ENCODE measurements around the gene DNAJC12.
"Not testable (repeated sequence)": the region's sequence is repeated elsewhere in the genome, so short reads cannot be mapped to it uniquely, and the experiment has no call there.

DNAJC12 gene

GRCh38 chr10:67779465-67780203 is 58.4 kb downstream of the DNAJC12 start:
- in situ Hi-C loops (cut with HindIII; ENCODE audit: low pct_ligation_motif_present, low pct_unique_long_range_greater_than_20kb, low sequenced_read_pairs) = loop anchor here (25.0 kb wide), 1 partner anchor 117 kb away; no protein-coding TSS in a partner anchor
- DNase-seq = peak; percentile 77

- no peak for DNase-seq
- in situ Hi-C loops (cut with HindIII; ENCODE audit: low pct_ligation_motif_present, low pct_unique_long_range_greater_than_20kb, low sequenced_read_pairs) = loop anchor here (25.0 kb wide), 1 partner anchor 114 kb away; no protein-coding TSS in a partner anchor
These were observed 61.6 kb downstream of the DNAJC12 start for GRCh38 chr10:67776371-67776770.

DNA sequence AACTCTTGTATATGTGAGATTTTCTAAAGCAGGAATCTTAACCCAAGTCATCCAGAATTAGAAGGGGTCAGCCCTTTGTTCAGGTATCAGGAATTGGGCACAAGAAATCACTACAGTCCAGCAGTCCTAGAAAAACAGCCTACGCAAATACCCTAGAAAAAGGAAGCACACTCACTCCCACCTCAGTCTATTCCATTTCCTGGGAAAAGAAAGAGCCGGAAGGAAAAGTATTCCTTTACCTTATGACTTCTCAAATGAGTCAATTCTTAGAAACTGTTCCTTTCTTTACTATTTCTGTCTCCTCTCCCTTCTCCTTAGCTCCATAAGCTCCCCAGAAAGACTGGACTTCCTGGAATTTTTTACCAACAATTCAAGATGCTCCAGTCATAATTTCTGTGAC is 62.7 kb downstream of the DNAJC12 start:
- DNase-seq = no peak
- in situ Hi-C loops (cut with HindIII; ENCODE audit: low pct_ligation_motif_present, low pct_unique_long_range_greater_than_20kb, low sequenced_read_pairs) = loop anchor here (25.0 kb wide), 1 partner anchor 113 kb away; no protein-coding TSS in a partner anchor

- in situ Hi-C loops (cut with HindIII; ENCODE audit: low pct_ligation_motif_present, low pct_unique_long_range_greater_than_20kb, low sequenced_read_pairs) = no loop called here
- DNase-seq = no peak
These were observed 65.0 kb downstream of the DNAJC12 start for GRCh38 chr10:67772894-67773511.

GRCh38 chr10:67772151-67772550 is 65.8 kb downstream of the DNAJC12 start:
- in situ Hi-C loops (cut with HindIII; ENCODE audit: low pct_ligation_motif_present, low pct_unique_long_range_greater_than_20kb, low sequenced_read_pairs) = no loop called here
- DNase-seq = no peak

DNA sequence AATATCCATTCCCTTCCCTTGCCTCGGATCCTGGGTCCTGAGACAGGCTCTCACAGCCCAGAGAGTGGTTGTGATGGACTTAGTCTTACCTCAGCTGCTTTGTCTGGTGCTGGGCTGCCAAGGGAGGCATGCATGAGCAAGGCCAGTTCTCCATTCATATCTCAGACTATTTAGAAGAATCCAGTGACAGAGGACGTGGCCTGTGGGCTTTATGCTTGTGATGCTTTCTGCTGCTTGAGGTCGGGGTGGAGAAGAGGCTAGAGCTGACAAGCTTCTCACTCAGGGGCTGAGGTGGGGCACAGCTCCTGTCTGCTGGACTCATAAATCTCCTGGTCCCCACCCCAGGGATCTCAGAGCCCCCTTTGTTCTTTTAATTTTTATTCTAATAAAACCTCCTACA is 66.8 kb downstream of the DNAJC12 start:
- in situ Hi-C loops (cut with HindIII; ENCODE audit: low pct_ligation_motif_present, low pct_unique_long_range_greater_than_20kb, low sequenced_read_pairs) = no loop called here
- no peak for DNase-seq

DNA sequence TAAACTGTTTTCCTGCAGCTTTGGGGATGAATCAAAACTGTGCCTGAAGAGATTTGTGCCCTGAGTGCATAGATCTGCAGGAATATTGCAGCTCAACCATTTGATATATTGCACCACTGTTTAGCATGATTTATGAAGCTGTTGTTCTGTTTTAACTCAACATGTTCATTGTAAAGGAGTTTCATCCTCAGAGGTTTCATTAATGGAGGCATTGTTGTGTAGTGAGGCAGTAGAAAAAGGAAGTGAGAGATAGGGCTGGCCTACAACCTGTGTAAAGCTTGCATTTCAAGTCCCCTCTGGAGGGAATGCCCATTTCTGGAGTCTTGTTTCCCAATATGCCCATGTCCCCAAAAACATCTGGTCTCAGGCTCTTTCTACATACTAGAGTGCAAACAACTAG is 67.5 kb downstream of the DNAJC12 start:
- DNase-seq = no peak
- in situ Hi-C loops (cut with HindIII; ENCODE audit: low pct_ligation_motif_present, low pct_unique_long_range_greater_than_20kb, low sequenced_read_pairs) = no loop called here

GRCh38 chr10:67767244-67767643 is 70.7 kb downstream of the DNAJC12 start:
- DNase-seq = no peak
- in situ Hi-C loops (cut with HindIII; ENCODE audit: low pct_ligation_motif_present, low pct_unique_long_range_greater_than_20kb, low sequenced_read_pairs) = no loop called here

- peak; percentile 93 for DNase-seq
- in situ Hi-C loops (cut with HindIII; ENCODE audit: low pct_ligation_motif_present, low pct_unique_long_range_greater_than_20kb, low sequenced_read_pairs) = no loop called here
These were observed 73.8 kb downstream of the DNAJC12 start for GRCh38 chr10:67764012-67764822.

DNA sequence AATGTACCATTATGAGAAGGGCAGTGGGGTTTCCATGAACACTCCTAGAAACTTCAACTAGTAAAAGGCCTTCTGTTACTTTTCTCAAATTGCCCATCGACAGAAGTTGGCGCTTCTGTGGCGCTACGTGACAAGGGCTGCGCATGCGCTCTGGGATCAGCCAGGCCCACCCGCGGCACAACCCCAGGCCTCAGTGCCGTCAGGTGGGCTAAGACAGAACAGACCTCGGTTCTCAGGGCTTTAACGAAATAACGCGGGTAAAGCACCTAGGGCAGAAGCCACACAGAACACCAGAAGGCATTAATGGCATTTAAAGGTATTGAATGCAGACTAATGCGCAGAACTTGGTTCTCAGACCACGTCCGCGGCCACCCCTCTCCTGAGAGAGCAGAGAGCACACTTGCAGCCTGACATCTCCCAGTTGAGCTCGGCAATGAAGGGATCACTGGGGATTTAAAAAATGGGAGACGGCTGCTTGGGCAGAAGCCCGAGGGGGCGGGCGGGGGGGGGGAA is 74.4 kb downstream of the DNAJC12 start:
- no peak for DNase-seq
- in situ Hi-C loops (cut with HindIII; ENCODE audit: low pct_ligation_motif_present, low pct_unique_long_range_greater_than_20kb, low sequenced_read_pairs) = no loop called here

GRCh38 chr10:67762567-67762966 is 75.4 kb downstream of the DNAJC12 start:
- in situ Hi-C loops (cut with HindIII; ENCODE audit: low pct_ligation_motif_present, low pct_unique_long_range_greater_than_20kb, low sequenced_read_pairs); DNase-seq: not testable (repeated sequence)

DNA sequence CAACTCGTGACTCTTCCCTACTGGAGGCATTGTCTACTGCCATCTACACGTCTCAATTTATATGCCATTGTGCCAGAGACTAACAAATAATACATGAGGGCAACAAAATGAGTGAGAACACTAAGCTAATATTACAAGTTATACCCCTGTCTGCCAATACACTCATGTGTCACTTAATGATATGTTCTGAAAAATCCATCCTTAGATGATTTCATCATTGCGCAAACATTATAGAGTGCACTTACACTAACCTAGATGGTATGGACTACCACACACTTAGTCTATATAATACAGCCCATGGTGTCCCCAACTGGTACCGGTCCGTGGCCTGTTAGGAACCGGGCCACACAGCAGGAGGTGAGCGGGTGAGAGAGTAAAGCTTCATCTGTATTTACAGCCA is 77.7 kb downstream of the DNAJC12 start:
- in situ Hi-C loops (cut with HindIII; ENCODE audit: low pct_ligation_motif_present, low pct_unique_long_range_greater_than_20kb, low sequenced_read_pairs) = no loop called here
- DNase-seq = no peak
